CD14-positive monocyte (primary cell): ENCODE results near the gene DISP2. TPM values are rescaled to one million over a fixed set of nuclear protein-coding genes. Genes with fewer than 3 reads are reported as not detected.
A peak's percentile ranks its signal among the peaks of the same experiment; 100 is the strongest.

Experiments
- DNase-seq, 3 donors: peaks; one replicate each; pipeline ENCODE4 v3.0.0-alpha.2; 2011 to 2022
- H2AFZ ChIP-seq: 2 replicates; pipeline ENCODE4 v1.6.0; 2012; ENCODE audit warnings: mild to moderate bottlenecking, low read depth, low read length, inconsistent platforms; ENCODE audit not compliant: insufficient read depth, poor library complexity, severe bottlenecking
- H3K27ac ChIP-seq, 2 donors: 1 replicate in 1 of 2; 2 replicates in 1 of 2; pipeline ENCODE4 v1.5.1; 2012 to 2013; ENCODE audit warnings: low read length in 2 of 2, control low read depth in 1 of 2, inconsistent platforms in 1 of 2, low read depth in 1 of 2, mild to moderate bottlenecking in 1 of 2
- H3K27me3 ChIP-seq, 2 donors: one replicate each; pipeline versions ENCODE4 v1.6.0 to v1.6.1; 2011 to 2013; ENCODE audit warnings: low read length in 2 of 2; ENCODE audit not compliant: control insufficient read depth in 2 of 2, insufficient read depth in 2 of 2
- H3K36me3 ChIP-seq, 2 donors: replicated peaks in 1 of 2; 1 replicate in 1 of 2; 2 replicates in 1 of 2; pipeline versions ENCODE4 v1.5.1 to v1.6.1; 2012 to 2013; ENCODE audit warnings: low read length in 2 of 2, control low read depth in 1 of 2, inconsistent platforms in 1 of 2, mild to moderate bottlenecking in 1 of 2; ENCODE audit not compliant: insufficient read depth in 2 of 2, control insufficient read depth in 1 of 2
- H3K4me1 ChIP-seq, 2 donors: 1 replicate in 1 of 2; 2 replicates in 1 of 2; pipeline versions ENCODE4 v1.5.1 to v1.6.1; 2012 to 2013; ENCODE audit warnings: low read length in 2 of 2, control low read depth in 1 of 2, inconsistent platforms in 1 of 2, mild to moderate bottlenecking in 1 of 2, moderate library complexity in 1 of 2; ENCODE audit not compliant: insufficient read depth in 2 of 2, control insufficient read depth in 1 of 2
- H3K4me2 ChIP-seq: replicated peaks from 2 replicates; pipeline ENCODE3; 2012; ENCODE audit warnings: low read length, moderate library complexity, mild to moderate bottlenecking; ENCODE audit not compliant: poor library complexity, severe bottlenecking; ENCODE audit errors: extremely low read depth
- H3K4me3 ChIP-seq, 3 experiments: fragments of 200-600 bp in 1 of 3; sonication (generic) in 1 of 3; replicated peaks in 1 of 3; 1 replicate in 2 of 3; 2 replicates in 1 of 3; pipeline ENCODE4 v1.5.1; 2011 to 2013; ENCODE audit warnings: low read length in 3 of 3, mild to moderate bottlenecking in 3 of 3, control low read depth in 2 of 3, low read depth in 2 of 3, inconsistent platforms in 1 of 3, moderate library complexity in 1 of 3
- H3K79me2 ChIP-seq: 2 replicates; pipeline ENCODE4 v1.6.0; 2012; ENCODE audit warnings: mild to moderate bottlenecking, control low read depth, inconsistent platforms, low read length, moderate library complexity; ENCODE audit not compliant: insufficient read depth
- H3K9ac ChIP-seq: 2 replicates; pipeline ENCODE4 v1.6.0; 2017; ENCODE audit warnings: low read length, mild to moderate bottlenecking; ENCODE audit not compliant: insufficient read depth, poor library complexity, severe bottlenecking
- H3K9me3 ChIP-seq, 2 donors: replicated peaks in 1 of 2; 1 replicate in 1 of 2; 2 replicates in 1 of 2; pipeline versions ENCODE4 v1.5.1 to v1.6.1; 2012 to 2013; ENCODE audit warnings: low read length in 2 of 2, control low read depth in 1 of 2; ENCODE audit not compliant: control insufficient read depth in 1 of 2, insufficient read depth in 1 of 2
- H4K20me1 ChIP-seq: 2 replicates; pipeline ENCODE4 v1.6.0; 2012; ENCODE audit warnings: mild to moderate bottlenecking, low read length, control low read depth, moderate library complexity; ENCODE audit not compliant: insufficient read depth
- H3K27ac Mint-ChIP-seq, 7 donors: one replicate each; pipeline ENCODE4 v1.8.0; 2020; ENCODE audit warnings: mild to moderate bottlenecking in 7 of 7, mixed read lengths in 7 of 7, moderate library complexity in 6 of 7, inconsistent platforms in 2 of 7
- H3K27me3 Mint-ChIP-seq, 3 donors: one replicate each; pipeline ENCODE4 v1.8.0; 2021 to 2022; ENCODE audit warnings: low read depth in 3 of 3, mild to moderate bottlenecking in 3 of 3, mixed read lengths in 3 of 3, moderate library complexity in 3 of 3, inconsistent platforms in 1 of 3
- H3K36me3 Mint-ChIP-seq, 2 donors: one replicate each; pipeline ENCODE4 v1.8.0; 2020; ENCODE audit warnings: mixed read lengths in 2 of 2, inconsistent platforms in 1 of 2, mild to moderate bottlenecking in 1 of 2
- H3K4me1 Mint-ChIP-seq: one replicate; pipeline ENCODE4 v1.8.0; 2020; ENCODE audit warnings: mild to moderate bottlenecking, mixed read lengths
- H3K4me3 Mint-ChIP-seq, 2 donors: one replicate each; pipeline ENCODE4 v1.8.0; 2020; ENCODE audit warnings: mild to moderate bottlenecking in 2 of 2, mixed read lengths in 2 of 2, moderate library complexity in 1 of 2
- H3K9me3 Mint-ChIP-seq, 7 donors: one replicate each; pipeline ENCODE4 v1.8.0; 2020 to 2022; ENCODE audit warnings: mixed read lengths in 7 of 7, mild to moderate bottlenecking in 6 of 7, moderate library complexity in 6 of 7, inconsistent platforms in 2 of 7
- CTCF ChIP-seq: fragments of 200-600 bp; IDR thresholded peaks from one replicate; pipeline ENCODE4 v1.8.0; 2022; ENCODE audit warnings: antibody characterized with exemption, mild to moderate bottlenecking
- WGBS: methylation state at CpG from one replicate; pipeline ENCODE4 v1.1.5; 2013; ENCODE audit warnings: missing lambda C conversion rate; ENCODE audit not compliant: insufficient coverage; 5-methylcytosine and 5-hydroxymethylcytosine counted together
- intact Hi-C, 2 donors: fragments of 100-400 bp; cut with micrococcal nuclease; formaldehyde crosslinking; loops; one replicate each; pipeline versions ENCODE4 v1.15.0 to v1.15.1; 2023
- polyA plus RNA-seq, 3 donors: library from polyadenylated mRNA; depleted of rRNA in 1 of 3; unstranded in 2 of 3; stranded (reverse) in 1 of 3; fragments of 300-500 nt in 2 of 3; fragments of >200 nt in 1 of 3; fragmentation: Illumina TruSeq in 2 of 3; gene quantifications; 1 replicate in 2 of 3; 2 replicates in 1 of 3; pipeline ENCODE4 v1.2.3, GENCODE V29; 2012 to 2021

The DISP2 gene
- polyA plus RNA-seq, 3 donors = 0.01 TPM; not detected in 1

DNA sequence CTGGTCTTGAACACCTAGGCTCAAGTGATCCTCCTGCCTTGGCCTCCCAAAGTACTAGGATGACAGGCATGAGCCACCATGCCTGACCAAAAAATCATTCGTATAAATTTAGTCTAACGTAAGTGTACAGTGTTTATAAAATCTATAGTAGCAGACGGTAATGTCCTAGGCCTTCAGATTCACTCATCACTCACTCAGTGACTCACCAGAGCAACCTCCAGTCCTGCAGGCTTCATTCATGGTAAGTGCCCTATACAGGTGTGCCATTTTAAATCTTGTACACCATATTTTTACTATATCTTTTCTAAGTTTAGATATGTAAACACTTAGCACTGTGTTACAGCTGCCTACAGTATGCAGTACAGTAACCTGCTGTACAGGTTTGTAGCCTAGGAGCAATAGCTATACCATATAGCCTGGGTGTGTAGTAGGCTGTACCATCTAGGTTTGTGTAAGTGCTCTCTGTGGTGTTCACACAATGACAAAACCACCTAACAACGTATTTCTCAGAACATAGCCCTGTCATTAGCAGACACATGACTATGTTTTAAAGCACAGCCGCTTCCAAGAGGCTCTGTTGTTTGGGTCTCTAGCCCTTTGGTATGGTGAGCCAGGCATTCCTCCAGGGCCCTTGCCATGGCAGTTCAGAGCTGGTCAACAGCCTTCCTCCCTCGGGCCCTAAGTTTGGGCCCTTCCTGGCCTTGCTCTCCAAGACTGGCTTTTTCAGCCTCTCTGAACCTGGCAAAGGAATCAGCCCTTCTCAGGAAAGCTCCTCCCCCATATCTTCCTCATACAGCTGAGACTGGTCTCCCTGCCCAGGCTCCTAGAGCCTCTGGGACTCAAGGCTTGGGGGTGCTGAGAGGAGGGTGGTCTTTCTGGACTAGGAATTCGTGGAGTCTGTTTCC is 15.4 kb upstream of the DISP2 start:
- intact Hi-C loops = loop anchor here in 1 of 2 donors (5.0 kb wide), 1 partner anchor 80 kb away; no protein-coding TSS in a partner anchor
- Histone ChIP-seq H3K4me2 (no peak overlapping the region), H3K36me3 (no peaks in the 10 kb centered on the region), H3K27ac (no peak overlapping the region), H3K79me2 (no peaks in the 10 kb centered on the region), H3K4me1 (peaks cover 45 to 63% of the 10 kb centered on the region in 2 donors), H3K9ac (no peak overlapping the region), H2AFZ (no peak overlapping the region), H4K20me1 (no peaks in the 10 kb centered on the region), H3K27me3 (no peaks in the 10 kb centered on the region), H3K9me3 (no peaks in the 10 kb centered on the region), H3K4me3 (no peak overlapping the region)
- TF ChIP-seq CTCF = no peak
- H3K36me3 Mint-ChIP-seq = no peaks in the 10 kb centered on the region
- peaks cover 0 to 8% (median 7%) of the 10 kb centered on the region in 3 donors for H3K27me3 Mint-ChIP-seq
- H3K27ac Mint-ChIP-seq = peak overlapping the region in 1 of 7 donors; percentile 50
- 75% methylated on average over 2 of the region's 7 CpGs for WGBS
- H3K4me1 Mint-ChIP-seq = peaks cover 45% of the 10 kb centered on the region
- H3K4me3 Mint-ChIP-seq = no peak overlapping the region
- DNase-seq = no peak
- H3K9me3 Mint-ChIP-seq = peaks cover 0 to 5% (median 0%) of the 10 kb centered on the region in 7 donors

GRCh38 chr15:40343512-40343911 is 14.5 kb upstream of the DISP2 start:
- TF ChIP-seq CTCF = no peak
- Mint-ChIP-seq H3K36me3 (no peaks in the 10 kb centered on the region), H3K9me3 (peaks cover 0 to 5% (median 0%) of the 10 kb centered on the region in 7 donors), H3K27ac (peak overlapping the region in 2 of 7 donors; percentile 62), H3K4me1 (peaks cover 38% of the 10 kb centered on the region), H3K4me3 (peak overlapping the region; percentile 17 to 64), H3K27me3 (peaks cover 0 to 7% (median 6%) of the 10 kb centered on the region in 3 donors)
- no peaks in the 10 kb centered on the region for H3K9me3 ChIP-seq
- H3K4me1 ChIP-seq = peaks cover 37 to 55% of the 10 kb centered on the region in 2 donors
- DNase-seq = peak; percentile 61 to 82 (median 64)
- 43% methylated on average over 8 of the region's 10 CpGs for WGBS
- no peak overlapping the region for H3K4me2 ChIP-seq
- no peaks in the 10 kb centered on the region for H3K36me3 ChIP-seq
- H2AFZ ChIP-seq = no peak overlapping the region
- no peaks in the 10 kb centered on the region for H3K27me3 ChIP-seq
- intact Hi-C loops = loop anchor here in 1 of 2 donors (5.0 kb wide), 1 partner anchor 79 kb away; no protein-coding TSS in a partner anchor
- no peaks in the 10 kb centered on the region for H4K20me1 ChIP-seq
- H3K4me3 ChIP-seq = no peak overlapping the region
- H3K27ac ChIP-seq = no peak overlapping the region
- H3K9ac ChIP-seq = no peak overlapping the region
- no peaks in the 10 kb centered on the region for H3K79me2 ChIP-seq
